GM20000 (cell line): ENCODE measurements around the gene SLC1A2.

Experiments
- DNase-seq: peaks from one replicate; pipeline ENCODE4 v3.0.0; 2012; ENCODE audit warnings: low spot score
- CTCF ChIP-seq: IDR thresholded peaks from 2 replicates; pipeline ENCODE4 v1.5.1; 2012; ENCODE audit warnings: mild to moderate bottlenecking, control low read depth; ENCODE audit errors: extremely low read depth, missing control alignments

SLC1A2 gene

GRCh38 chr11:35394941-35395340 is 24.4 kb downstream of the SLC1A2 start:
- TF ChIP-seq CTCF = no peak
- no peak for DNase-seq

- DNase-seq = no peak
- TF ChIP-seq CTCF = no peak
These were observed 26.3 kb downstream of the SLC1A2 start for GRCh38 chr11:35393098-35393497.

DNA sequence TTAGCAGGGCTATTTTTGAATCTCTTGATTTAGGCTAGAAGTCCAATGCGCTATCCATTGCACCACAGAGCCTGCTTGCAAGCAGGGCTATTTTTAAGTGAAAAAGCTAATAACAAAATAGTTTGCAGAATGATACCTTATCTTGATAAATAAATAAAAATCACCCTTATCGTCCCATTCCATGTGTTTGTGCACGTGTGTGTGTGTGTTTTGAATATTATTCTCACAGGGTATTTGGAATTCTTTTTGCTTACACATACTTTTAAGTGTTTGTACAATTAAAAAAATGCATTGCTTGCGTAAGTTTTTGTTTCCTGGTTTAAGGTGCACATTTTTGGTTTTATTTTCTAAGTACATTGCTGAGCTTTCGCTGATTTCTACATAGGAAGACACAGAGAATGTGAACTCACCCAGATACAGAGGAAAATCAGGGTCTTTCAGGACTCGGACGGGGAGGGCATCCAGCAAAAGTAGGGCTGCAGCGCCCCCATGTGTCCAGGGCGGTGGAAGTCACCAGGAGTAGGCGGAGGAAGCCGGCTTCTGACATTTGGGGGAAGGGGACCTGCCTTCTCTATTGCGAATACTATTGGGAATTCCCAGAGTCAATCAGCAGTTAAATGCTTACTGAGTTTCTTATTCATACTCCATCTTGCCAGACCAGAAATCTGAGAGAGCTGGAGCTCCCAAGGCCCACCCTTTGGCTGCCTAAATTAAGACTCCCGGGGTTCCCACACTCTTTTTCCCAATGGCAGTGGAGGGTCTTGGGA is 27.3 kb downstream of the SLC1A2 start:
- TF ChIP-seq CTCF = peak; percentile 87
- DNase-seq = peak; percentile 78

GRCh38 chr11:35390737-35391682 is 28.3 kb downstream of the SLC1A2 start:
- peak; percentile 49 for DNase-seq
- TF ChIP-seq CTCF = no peak

DNA sequence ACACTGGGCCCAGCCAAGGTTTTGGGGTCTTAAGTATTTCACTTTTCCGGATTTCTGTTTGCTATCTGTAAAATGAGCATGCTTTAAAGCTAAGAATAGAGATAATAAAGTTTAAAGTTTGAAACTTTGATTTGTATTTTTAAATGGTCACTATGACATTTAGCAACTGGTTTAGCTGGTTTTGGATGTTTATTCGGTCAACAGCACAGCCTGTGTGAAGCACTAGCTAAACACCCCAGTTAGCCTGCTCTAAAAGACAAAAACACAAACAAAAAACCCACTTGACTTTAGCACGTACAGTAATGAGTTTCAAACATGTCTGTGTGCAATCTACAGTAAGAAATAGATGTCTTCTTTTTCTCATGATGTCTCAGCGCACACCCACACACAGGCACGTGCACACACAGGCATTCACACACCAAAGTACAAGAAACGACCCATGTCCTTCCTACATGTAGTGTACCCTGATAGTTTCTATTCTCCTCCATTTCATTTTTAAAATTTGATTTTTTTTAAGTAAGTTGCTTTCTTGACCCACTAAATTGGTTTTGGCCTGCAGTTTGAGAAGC is 29.4 kb downstream of the SLC1A2 start:
- no peak for TF ChIP-seq CTCF

DNA sequence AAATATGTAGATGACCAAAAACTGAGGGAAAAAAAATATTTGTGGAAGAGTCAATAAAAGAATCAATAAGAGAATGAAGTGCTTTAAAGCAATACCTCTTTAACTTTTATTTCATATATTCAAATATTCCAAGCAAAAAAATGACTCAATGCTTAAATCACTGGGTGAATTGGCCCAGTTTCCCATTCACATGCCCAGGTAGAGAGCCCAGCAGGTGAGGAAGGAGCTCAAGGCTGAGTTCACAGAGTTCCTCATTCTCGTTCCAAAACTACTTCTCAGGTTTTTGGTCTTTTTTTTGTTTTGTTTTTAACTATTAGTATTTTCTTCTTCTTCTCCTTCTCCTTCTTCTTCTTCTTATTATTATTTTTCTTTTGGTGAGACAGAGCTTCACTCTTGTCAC is 30.2 kb downstream of the SLC1A2 start:
- TF ChIP-seq CTCF = no peak
- DNase-seq = no peak

More for the DNA sequence above, 29.4 kb downstream of the SLC1A2 start:
- peak; percentile 19 for DNase-seq

- DNase-seq = no peak
- TF ChIP-seq CTCF = no peak
These were observed 31.3 kb downstream of the SLC1A2 start for GRCh38 chr11:35388061-35388460.
